HEK293 (cell line): ENCODE data around the gene PAN2.
A peak's percentile ranks its signal among the peaks of the same experiment; 100 is the strongest.

Experiments
- CTCF ChIA-PET: fragments of 350-600 bp; formaldehyde crosslinking; extraction: SDS; loops from one replicate; lab custom pipeline; 2021; ENCODE audit warnings: antibody characterized with exemption; lab: Yijun Ruan, JAX
- POLR2A ChIA-PET: fragments of 300-600 bp; formaldehyde crosslinking; extraction: SDS; loops from one replicate; lab custom pipeline; 2020; ENCODE audit warnings: antibody characterized with exemption, inconsistent platforms; lab: Yijun Ruan, JAX
- H3K27ac ChIP-seq: fragments of 200-500 bp; sonication (Bioruptor generic); 2 replicates; pipeline ENCODE4 v1.5.1; 2014; ENCODE audit warnings: low read depth, low read length, control low read depth, inconsistent platforms; ENCODE audit errors: extremely low read depth
- H3K36me3 ChIP-seq, 2 experiments: fragments of 200-500 bp in 1 of 2; sonication (Bioruptor generic) in 1 of 2; 1 replicate in 1 of 2; 2 replicates in 1 of 2; pipeline ENCODE4 v1.5.1; 2014 to 2017; ENCODE audit warnings: inconsistent platforms in 2 of 2, low read length in 2 of 2; ENCODE audit not compliant: control insufficient read depth in 2 of 2, insufficient read depth in 1 of 2
- H3K4me1 ChIP-seq: fragments of 200-500 bp; sonication (Bioruptor generic); 2 replicates; pipeline ENCODE4 v1.5.1; 2014; ENCODE audit warnings: mild to moderate bottlenecking, low read length, inconsistent platforms; ENCODE audit not compliant: control insufficient read depth, insufficient read depth
- H3K4me3 ChIP-seq: 2 replicates; pipeline ENCODE4 v1.5.1; 2011; ENCODE audit warnings: low read depth, mild to moderate bottlenecking, control low read depth, low read length, moderate library complexity
- H3K9me3 ChIP-seq: fragments of 200-500 bp; sonication (Bioruptor generic); 2 replicates; pipeline ENCODE4 v1.5.1; 2014; ENCODE audit warnings: low read depth, low read length, inconsistent platforms; ENCODE audit not compliant: control insufficient read depth, insufficient read depth
- KLF9 ChIP-seq: fragments of 450-650 bp; formaldehyde crosslinking; IDR thresholded peaks from 2 replicates; pipeline ENCODE4 v1.5.1; 2016; ENCODE audit warnings: missing biosample characterization, missing genetic modification characterization, low read depth
- PRDM6 ChIP-seq: fragments of 450-650 bp; formaldehyde crosslinking; IDR thresholded peaks from 2 replicates; pipeline ENCODE4 v1.5.1; 2017; ENCODE audit warnings: missing biosample characterization, missing genetic modification characterization
- TCF7L2 ChIP-seq: IDR thresholded peaks from 2 replicates; pipeline ENCODE4 v1.6.1; 2011; ENCODE audit warnings: low read depth, mild to moderate bottlenecking, inconsistent platforms, low read length, moderate library complexity, borderline replicate concordance
- ZBTB20 ChIP-seq: fragments of 450-650 bp; formaldehyde crosslinking; IDR thresholded peaks from 2 replicates; pipeline ENCODE4 v1.5.1; 2016; ENCODE audit warnings: missing biosample characterization, missing genetic modification characterization
- ZNF121 ChIP-seq: fragments of 450-650 bp; formaldehyde crosslinking; IDR thresholded peaks from 2 replicates; pipeline ENCODE4 v1.5.1; 2016; ENCODE audit warnings: missing biosample characterization, missing genetic modification characterization
- ZNF211 ChIP-seq: fragments of 450-650 bp; formaldehyde crosslinking; IDR thresholded peaks from 2 replicates; pipeline ENCODE4 v1.5.1; 2016; ENCODE audit warnings: low read depth, missing biosample characterization, missing genetic modification characterization
- ZNF513 ChIP-seq: fragments of 450-650 bp; IDR thresholded peaks from 2 replicates; pipeline ENCODE4 v1.5.1; 2018; ENCODE audit warnings: missing biosample characterization, missing genetic modification characterization
- ZNF544 ChIP-seq: fragments of 450-650 bp; formaldehyde crosslinking; IDR thresholded peaks from 2 replicates; pipeline ENCODE4 v1.5.0; 2017; ENCODE audit warnings: missing biosample characterization, missing genetic modification characterization
- ZNF610 ChIP-seq: fragments of 450-650 bp; formaldehyde crosslinking; IDR thresholded peaks from 2 replicates; pipeline ENCODE4 v1.5.1; 2016; ENCODE audit warnings: missing biosample characterization, missing genetic modification characterization, borderline replicate concordance
- ZNF701 ChIP-seq: fragments of 450-650 bp; formaldehyde crosslinking; IDR thresholded peaks from 2 replicates; pipeline ENCODE4 v1.5.1; 2016; ENCODE audit warnings: missing biosample characterization, missing genetic modification characterization
- ZNF776 ChIP-seq: fragments of 450-650 bp; formaldehyde crosslinking; IDR thresholded peaks from 2 replicates; pipeline ENCODE4 v1.5.0; 2017; ENCODE audit warnings: missing biosample characterization, missing genetic modification characterization, borderline replicate concordance
- ZNF792 ChIP-seq: fragments of 450-650 bp; formaldehyde crosslinking; IDR thresholded peaks from 2 replicates; pipeline ENCODE4 v1.5.1; 2016; ENCODE audit warnings: missing biosample characterization, missing genetic modification characterization
- TF ChIP-seq, protein P1 (sequence below): fragments of 450-650 bp; formaldehyde crosslinking; IDR thresholded peaks from 2 replicates; pipeline ENCODE4 v1.5.0; 2017; ENCODE audit warnings: missing biosample characterization, missing genetic modification characterization, borderline replicate concordance
- TF ChIP-seq, protein P2 (sequence below): fragments of 450-650 bp; formaldehyde crosslinking; IDR thresholded peaks from 2 replicates; pipeline ENCODE4 v1.5.1; 2016; ENCODE audit warnings: missing biosample characterization, missing genetic modification characterization

PAN2 gene

GRCh38 chr12:56307221-56307965 is 26.4 kb downstream of the PAN2 start:
- H3K4me3 ChIP-seq = no peak overlapping the region
- peaks cover 66 to 67% of the 10 kb centered on the region in 2 experiments for H3K36me3 ChIP-seq
- H3K4me1 ChIP-seq = no peaks in the 10 kb centered on the region
- no peaks in the 10 kb centered on the region for H3K9me3 ChIP-seq
- TF ChIP-seq ZNF701 (tag by site-specific recombination) = no peak
- TF ChIP-seq ZNF121 (tag by site-specific recombination) = peak; percentile 74; the same call in 1 of the 2 replicates
- TF ChIP-seq, protein P1, sequence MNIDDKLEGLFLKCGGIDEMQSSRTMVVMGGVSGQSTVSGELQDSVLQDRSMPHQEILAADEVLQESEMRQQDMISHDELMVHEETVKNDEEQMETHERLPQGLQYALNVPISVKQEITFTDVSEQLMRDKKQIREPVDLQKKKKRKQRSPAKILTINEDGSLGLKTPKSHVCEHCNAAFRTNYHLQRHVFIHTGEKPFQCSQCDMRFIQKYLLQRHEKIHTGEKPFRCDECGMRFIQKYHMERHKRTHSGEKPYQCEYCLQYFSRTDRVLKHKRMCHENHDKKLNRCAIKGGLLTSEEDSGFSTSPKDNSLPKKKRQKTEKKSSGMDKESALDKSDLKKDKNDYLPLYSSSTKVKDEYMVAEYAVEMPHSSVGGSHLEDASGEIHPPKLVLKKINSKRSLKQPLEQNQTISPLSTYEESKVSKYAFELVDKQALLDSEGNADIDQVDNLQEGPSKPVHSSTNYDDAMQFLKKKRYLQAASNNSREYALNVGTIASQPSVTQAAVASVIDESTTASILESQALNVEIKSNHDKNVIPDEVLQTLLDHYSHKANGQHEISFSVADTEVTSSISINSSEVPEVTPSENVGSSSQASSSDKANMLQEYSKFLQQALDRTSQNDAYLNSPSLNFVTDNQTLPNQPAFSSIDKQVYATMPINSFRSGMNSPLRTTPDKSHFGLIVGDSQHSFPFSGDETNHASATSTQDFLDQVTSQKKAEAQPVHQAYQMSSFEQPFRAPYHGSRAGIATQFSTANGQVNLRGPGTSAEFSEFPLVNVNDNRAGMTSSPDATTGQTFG = no peak
- no peak for TF ChIP-seq PRDM6 (tag by site-specific recombination)
- TF ChIP-seq, protein P2, sequence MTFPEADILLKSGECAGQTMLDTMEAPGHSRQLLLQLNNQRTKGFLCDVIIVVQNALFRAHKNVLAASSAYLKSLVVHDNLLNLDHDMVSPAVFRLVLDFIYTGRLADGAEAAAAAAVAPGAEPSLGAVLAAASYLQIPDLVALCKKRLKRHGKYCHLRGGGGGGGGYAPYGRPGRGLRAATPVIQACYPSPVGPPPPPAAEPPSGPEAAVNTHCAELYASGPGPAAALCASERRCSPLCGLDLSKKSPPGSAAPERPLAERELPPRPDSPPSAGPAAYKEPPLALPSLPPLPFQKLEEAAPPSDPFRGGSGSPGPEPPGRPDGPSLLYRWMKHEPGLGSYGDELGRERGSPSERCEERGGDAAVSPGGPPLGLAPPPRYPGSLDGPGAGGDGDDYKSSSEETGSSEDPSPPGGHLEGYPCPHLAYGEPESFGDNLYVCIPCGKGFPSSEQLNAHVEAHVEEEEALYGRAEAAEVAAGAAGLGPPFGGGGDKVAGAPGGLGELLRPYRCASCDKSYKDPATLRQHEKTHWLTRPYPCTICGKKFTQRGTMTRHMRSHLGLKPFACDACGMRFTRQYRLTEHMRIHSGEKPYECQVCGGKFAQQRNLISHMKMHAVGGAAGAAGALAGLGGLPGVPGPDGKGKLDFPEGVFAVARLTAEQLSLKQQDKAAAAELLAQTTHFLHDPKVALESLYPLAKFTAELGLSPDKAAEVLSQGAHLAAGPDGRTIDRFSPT (tag by site-specific recombination) = no peak
- TF ChIP-seq ZNF792 (tag by site-specific recombination) = no peak
- POLR2A ChIA-PET = interaction anchor here (1.6 kb wide), 1 partner anchor 26 kb away, joined by 3 read pairs; the partner anchor contains the start of gene PAN2
- CTCF ChIA-PET = interaction anchor here (0.6 to 1.2 kb wide), 2 partner anchors 118 to 188 kb away, joined by 4 read pairs; partner anchors contain the start of gene SMARCC2
- no peak overlapping the region for H3K27ac ChIP-seq

GRCh38 chr12:56304872-56305590 is 28.8 kb downstream of the PAN2 start:
- POLR2A ChIA-PET = no interaction called here
- Histone ChIP-seq H3K9me3 (no peaks in the 10 kb centered on the region), H3K4me3 (no peak overlapping the region), H3K4me1 (no peaks in the 10 kb centered on the region; the same call in 1 of the 2 replicates), H3K27ac (no peak overlapping the region), H3K36me3 (peaks cover 53 to 56% of the 10 kb centered on the region in 2 experiments)
- CTCF ChIA-PET = interaction anchor here (1.4 kb wide), 1 partner anchor 47 kb away, joined by 3 read pairs; the partner anchor contains the start of gene ANKRD52
- TF ChIP-seq ZNF211 (tag by site-specific recombination) = no peak
- TF ChIP-seq ZNF776 (tag by site-specific recombination) = no peak
- no peak for TF ChIP-seq KLF9
- no peak for TF ChIP-seq ZBTB20 (tag by site-specific recombination)
- no peak for TF ChIP-seq ZNF544 (tag by site-specific recombination)
- no peak for TF ChIP-seq ZNF610

- Histone ChIP-seq H3K27ac (no peak overlapping the region), H3K36me3 (peaks cover 46 to 51% of the 10 kb centered on the region in 2 experiments), H3K4me3 (no peak overlapping the region), H3K4me1 (no peaks in the 10 kb centered on the region; the same call in 1 of the 2 replicates), H3K9me3 (no peaks in the 10 kb centered on the region)
- ChIA-PET POLR2A (no interaction called here), CTCF (interaction anchor here (1.4 kb wide), 1 partner anchor 46 kb away, joined by 3 read pairs; the partner anchor contains the start of gene ANKRD52)
- no peak for TF ChIP-seq TCF7L2
- TF ChIP-seq ZNF513 (tag by site-specific recombination) = no peak
Observed at GRCh38 chr12:56304276-56304675, 29.5 kb downstream of the PAN2 start.
